HCT116 (cell line): ENCODE results near the gene SEPTIN8. TPM values are rescaled to one million over a fixed set of nuclear protein-coding genes. Genes with fewer than 3 reads are reported as not detected.

Experiments
- ATAC-seq: fragments of 200-7000 bp; cut with Tn5 transposase; 2 replicates; pipeline ENCODE4 v1.9.1; 2020; ENCODE audit warnings: mild to moderate bottlenecking, moderate library complexity
- BruUV-seq: library from RNA; stranded (reverse); fragments of 400-500 nt; replicated peaks from 2 replicates; lab custom pipeline; 2021; lab: Mats Ljungman, UMichigan
- CTCF ChIA-PET: fragments of 300-600 bp; sonication (Branson Sonifier 250); formaldehyde crosslinking; loops from one replicate; lab custom pipeline; 2021; ENCODE audit warnings: antibody characterized with exemption; lab: Charles Lee
- POLR2A ChIA-PET: fragments of 300-600, 350-600 bp; sonication (Branson Sonifier 250); formaldehyde crosslinking; loops from one replicate; lab custom pipeline; 2021; ENCODE audit warnings: antibody characterized with exemption; lab: Charles Lee
- RAD21 ChIA-PET, 2 experiments: fragments of 300-600 bp; sonication (Branson Sonifier 250); formaldehyde crosslinking; loops; one replicate each; lab custom pipeline; 2023; ENCODE audit warnings: low total read pairs in 2 of 2; ENCODE audit not compliant: uncharacterized antibody in 2 of 2, unreplicated experiment in 2 of 2, low non-redundant PET in 1 of 2; lab: Charles Lee
- DNase-seq: peaks from one replicate; pipeline ENCODE4 v3.0.0-alpha.2; 2010; ENCODE audit warnings: low read depth, low spot score
- H2AFZ ChIP-seq: fragments of 200-600 bp; shearing (Covaris generic), sonication (generic); 2 replicates; pipeline ENCODE4 v1.6.1; 2017; ENCODE audit warnings: low read depth, mixed run types, mixed read lengths, antibody characterized with exemption, low read length; ENCODE audit not compliant: poor library complexity, severe bottlenecking
- H3K27ac ChIP-seq: 2 replicates; pipeline ENCODE4 v1.5.1; 2012; ENCODE audit warnings: low read depth, low read length
- H3K27me3 ChIP-seq: fragments of 200-600 bp; sonication (generic); 2 replicates; pipeline ENCODE4 v1.6.1; 2016; ENCODE audit warnings: mixed run types, low read length, mixed read lengths; ENCODE audit not compliant: insufficient read depth
- H3K36me3 ChIP-seq, 2 experiments: fragments of 200-500 bp in 1 of 2; fragments of 200-600 bp in 1 of 2; sonication (Bioruptor generic) in 1 of 2; sonication (generic) in 1 of 2; 2 replicates each; pipeline versions ENCODE4 v1.5.1 to v1.6.1; 2014 to 2016; ENCODE audit warnings: low read length in 2 of 2, inconsistent platforms in 1 of 2, mixed read lengths in 1 of 2, mixed run types in 1 of 2; ENCODE audit not compliant: insufficient read depth in 2 of 2, control insufficient read depth in 1 of 2
- H3K4me1 ChIP-seq, 2 experiments: fragments of 200-600 bp in 1 of 2; sonication (generic) in 1 of 2; 2 replicates each; pipeline versions ENCODE4 v1.5.1 to v1.6.1; 2012 to 2017; ENCODE audit warnings: low read length in 2 of 2, inconsistent platforms in 1 of 2, mild to moderate bottlenecking in 1 of 2, mixed read lengths in 1 of 2, mixed run types in 1 of 2, moderate library complexity in 1 of 2; ENCODE audit not compliant: insufficient read depth in 2 of 2, control insufficient read depth in 1 of 2
- H3K4me2 ChIP-seq: fragments of 200-600 bp; sonication (generic); 2 replicates; pipeline ENCODE4 v1.6.1; 2017; ENCODE audit warnings: mixed run types, low read length, mixed read lengths
- H3K4me3 ChIP-seq, 2 experiments: fragments of 200-600 bp in 1 of 2; sonication (generic) in 1 of 2; replicated peaks in 1 of 2; 2 replicates each; pipeline ENCODE4 v1.5.1; 2011 to 2016; ENCODE audit warnings: low read length in 2 of 2, control low read depth in 1 of 2, low read depth in 1 of 2, mild to moderate bottlenecking in 1 of 2, mixed read lengths in 1 of 2, mixed run types in 1 of 2
- H3K79me2 ChIP-seq: fragments of 200-600 bp; sonication (generic); 2 replicates; pipeline ENCODE4 v1.6.1; 2017; ENCODE audit warnings: mild to moderate bottlenecking, mixed run types, low read length, moderate library complexity, mixed read lengths; ENCODE audit not compliant: insufficient read depth
- H3K9ac ChIP-seq: fragments of 200-600 bp; sonication (generic); 2 replicates; pipeline ENCODE4 v1.6.1; 2016; ENCODE audit warnings: low read length, mixed read lengths
- H3K9me2 ChIP-seq: fragments of 200-600 bp; sonication (generic), shearing (Covaris generic); 2 replicates; pipeline ENCODE4 v1.6.1; 2017; ENCODE audit warnings: mixed run types, mild to moderate bottlenecking, moderate library complexity; ENCODE audit not compliant: insufficient read depth
- H3K9me3 ChIP-seq, 2 experiments: fragments of 200-500 bp in 1 of 2; fragments of 200-600 bp in 1 of 2; sonication (Bioruptor generic) in 1 of 2; sonication (generic) in 1 of 2; 2 replicates each; pipeline ENCODE4 v1.6.1; 2014 to 2017; ENCODE audit warnings: low read length in 2 of 2, mixed read lengths in 2 of 2, inconsistent platforms in 1 of 2, low read depth in 1 of 2, mild to moderate bottlenecking in 1 of 2, mixed run types in 1 of 2, moderate library complexity in 1 of 2; ENCODE audit not compliant: control insufficient read depth in 1 of 2, insufficient read depth in 1 of 2
- H4K20me1 ChIP-seq: fragments of 200-600 bp; sonication (generic), shearing (Covaris generic); 2 replicates; pipeline ENCODE4 v1.6.1; 2017; ENCODE audit warnings: mixed run types, mild to moderate bottlenecking, moderate library complexity; ENCODE audit not compliant: insufficient read depth
- ATF3 ChIP-seq: IDR thresholded peaks from 2 replicates; pipeline ENCODE4 v1.6.1; 2012
- CBX3 ChIP-seq: IDR thresholded peaks from 2 replicates; pipeline ENCODE4 v1.6.1; 2012; ENCODE audit warnings: low read depth
- CTCF ChIP-seq, 3 experiments: fragments of 200-600 bp in 1 of 3; sonication (generic) in 1 of 3; IDR thresholded peaks in 2 of 3; conservative IDR thresholded peaks in 1 of 3; 2 replicates each; pipeline ENCODE4 v1.5.1; 2012 to 2017; ENCODE audit warnings: low read depth in 2 of 3, low read length in 2 of 3, antibody characterized with exemption in 1 of 3, borderline replicate concordance in 1 of 3, control low read depth in 1 of 3, mild to moderate bottlenecking in 1 of 3, mixed read lengths in 1 of 3, mixed run types in 1 of 3, moderate library complexity in 1 of 3; ENCODE audit not compliant: insufficient read depth in 1 of 3
- EGR1 ChIP-seq: IDR thresholded peaks from 2 replicates; pipeline ENCODE4 v1.6.1; 2012; ENCODE audit warnings: low read depth
- ELF1 ChIP-seq: IDR thresholded peaks from 2 replicates; pipeline ENCODE4 v1.6.1; 2012; ENCODE audit warnings: low read depth, borderline replicate concordance
- EZH2phosphoT487 ChIP-seq: fragments of 200-600 bp; IDR thresholded peaks from 2 replicates; pipeline ENCODE4 v1.6.1; 2018; ENCODE audit warnings: antibody characterized with exemption, borderline replicate concordance
- FOSL1 ChIP-seq: IDR thresholded peaks from 2 replicates; pipeline ENCODE4 v1.6.1; 2012; ENCODE audit warnings: low read depth
- POLR2A ChIP-seq: IDR thresholded peaks from 2 replicates; pipeline ENCODE4 v1.7.0; 2011; ENCODE audit warnings: borderline replicate concordance; ENCODE audit not compliant: insufficient read depth, insufficient read length; ENCODE audit errors: extremely low read depth
- POLR2AphosphoS5 ChIP-seq: IDR thresholded peaks from 2 replicates; pipeline ENCODE4 v1.6.1; 2011; ENCODE audit warnings: mild to moderate bottlenecking, low read depth, low read length, moderate library complexity
- RAD21 ChIP-seq: IDR thresholded peaks from 2 replicates; pipeline ENCODE4 v1.6.1; 2012; ENCODE audit warnings: low read depth, mild to moderate bottlenecking
- REST ChIP-seq: IDR thresholded peaks from 2 replicates; pipeline ENCODE4 v1.6.1; 2012; ENCODE audit warnings: low read depth
- SIN3A ChIP-seq: IDR thresholded peaks from 2 replicates; pipeline ENCODE4 v1.6.1; 2012; ENCODE audit warnings: low read depth
- SP1 ChIP-seq: IDR thresholded peaks from 2 replicates; pipeline ENCODE4 v1.6.1; 2012; ENCODE audit warnings: low read depth
- TCF7L2 ChIP-seq: IDR thresholded peaks from 2 replicates; pipeline ENCODE4 v1.7.0; 2011; ENCODE audit warnings: borderline replicate concordance, inconsistent platforms; ENCODE audit not compliant: insufficient read depth, insufficient read length; ENCODE audit errors: extremely low read depth
- YY1 ChIP-seq: IDR thresholded peaks from 2 replicates; pipeline ENCODE4 v1.6.1; 2011; ENCODE audit warnings: low read length, low read depth, moderate library complexity, mild to moderate bottlenecking; ENCODE audit not compliant: insufficient replicate concordance; ENCODE audit errors: extremely low read depth
- ZBTB33 ChIP-seq: IDR thresholded peaks from 2 replicates; pipeline ENCODE4 v1.6.1; 2011; ENCODE audit warnings: mild to moderate bottlenecking, low read length, moderate library complexity; ENCODE audit not compliant: insufficient replicate concordance; ENCODE audit errors: extremely low read depth
- ZFX ChIP-seq: fragments of 450-650 bp; IDR thresholded peaks from 2 replicates; pipeline ENCODE4 v1.6.1; 2017
- ZNF274 ChIP-seq: fragments of 200-500 bp; sonication (Bioruptor generic); IDR thresholded peaks from 2 replicates; pipeline ENCODE4 v1.6.1; 2014; ENCODE audit warnings: mild to moderate bottlenecking, low read depth, low read length, inconsistent platforms
- intact Hi-C: fragments of 100-400 bp; cut with micrococcal nuclease; formaldehyde crosslinking; loops from 2 replicates; pipeline ENCODE4 v1.10.0; 2022
- total RNA-seq: library from RNA; stranded (reverse); gene quantifications from one replicate; pipeline ENCODE4 v1.2.1, GENCODE V29; 2021; ENCODE audit not compliant: unreplicated experiment

The SEPTIN8 gene
- total RNA-seq, 1 experiment from 2014 or later, result 34.6 TPM

- TF ChIP-seq ATF3 (no peak), ZFX (no peak), POLR2AphosphoS5 (no peak), ZBTB33 (no peak), EGR1 (no peak), CBX3 (peak; percentile 56; the same call in 1 of the 2 replicates), EZH2phosphoT487 (no peak), TCF7L2 (no peak), FOSL1 (no peak), SP1 (no peak), REST (no peak), ZNF274 (no peak), RAD21 (peak; percentile 62), SIN3A (no peak), ELF1 (no peak), POLR2A (no peak), CTCF (IDR thresholded peaks at IDR 0.05 in 2 of 3, conservative IDR thresholded peaks at IDR 0.05 in 1 of 3; ENCODE audit: borderline replicate concordance in 1 of 3, insufficient read depth in 1 of 3, low read depth in 2 of 3, low read length in 2 of 3) (peak; percentile 54 to 70 (median 60); a peak in 5 of 6 replicates), YY1 (peak; percentile 63)
- Histone ChIP-seq H3K4me1 (peaks cover 8 to 11% of the 10 kb centered on the region in 2 experiments), H3K27me3 (no peaks in the 10 kb centered on the region), H3K9me2 (no peaks in the 10 kb centered on the region), H2AFZ (peak overlapping the region; percentile 95), H3K9me3 (no peaks in the 10 kb centered on the region), H3K27ac (peak overlapping the region; percentile 18; the same call in 1 of the 2 replicates), H4K20me1 (no peaks in the 10 kb centered on the region), H3K4me2 (peak overlapping the region; percentile 60), H3K79me2 (no peaks in the 10 kb centered on the region), H3K36me3 (no peaks in the 10 kb centered on the region), H3K4me3 (no peak overlapping the region), H3K9ac (0 out of 2 replicates have a peak overlapping the region, but pooled peaks have one; percentile 16)
- ATAC-seq (peak; percentile 98), DNase-seq (peak; percentile 57)
- BruUV-seq, result no TSS peak
- POLR2A ChIA-PET, result no interaction called here
- CTCF ChIA-PET, result interaction anchor here (0.5 to 5.8 kb wide), 16 partner anchors 8 to 438 kb away, joined by 3 to 69 read pairs (median 4); partner anchors contain the start of genes CCNI2, KIF3A, SHROOM1 and SLC22A5
- intact Hi-C loops, result no loop called here
- RAD21 ChIA-PET, result interaction anchor here (1.1 to 1.4 kb wide), 2 partner anchors 13 kb away, joined by 4 to 8 read pairs; no protein-coding TSS in a partner anchor
Observed at GRCh38 chr5:132807163-132807838, 30.3 kb upstream of the SEPTIN8 start.
